IMR-90 (cell line): ENCODE measurements around the gene PGA4. TPM values are rescaled to one million over a fixed set of nuclear protein-coding genes. Genes with fewer than 3 reads are reported as not detected.

Experiments used
- ATAC-seq: fragments of 200-7000 bp; cut with Tn5 transposase; 2 replicates; pipeline ENCODE4 v1.9.1; 2020; ENCODE audit warnings: low read depth, mild to moderate bottlenecking, moderate library complexity
- BruUV-seq: library from RNA; stranded (reverse); fragments of 400-500 nt; replicated peaks from 2 replicates; lab custom pipeline; 2021; lab: Mats Ljungman, UMichigan
- CTCF ChIA-PET: fragments of 300-600 bp; formaldehyde crosslinking; extraction: SDS; loops from one replicate; lab custom pipeline; 2021; ENCODE audit warnings: antibody characterized with exemption; lab: Yijun Ruan, JAX
- POLR2A ChIA-PET: fragments of 300-600 bp; sonication (Branson Sonifier 250); formaldehyde crosslinking; loops from one replicate; lab custom pipeline; 2022; ENCODE audit warnings: antibody characterized with exemption; ENCODE audit not compliant: unreplicated experiment; lab: Charles Lee
- DNase-seq: peaks from one replicate; pipeline ENCODE4 v3.0.0; 2013
- H2AFZ ChIP-seq: replicated peaks from 2 replicates; pipeline ENCODE3; 2013; ENCODE audit warnings: low read length, mild to moderate bottlenecking; ENCODE audit not compliant: poor library complexity
- H2AK5ac ChIP-seq: 2 replicates; pipeline ENCODE4 v1.6.1; 2013; ENCODE audit warnings: low read depth, low read length, inconsistent platforms
- H2AK9ac ChIP-seq: replicated peaks from 2 replicates; pipeline ENCODE3; 2013; ENCODE audit warnings: mild to moderate bottlenecking, low read depth, low read length, moderate library complexity; ENCODE audit not compliant: poor library complexity
- H2BK120ac ChIP-seq: 2 replicates; pipeline ENCODE4 v1.6.1; 2013; ENCODE audit warnings: low read depth, low read length, inconsistent platforms
- H2BK15ac ChIP-seq: 3 replicates; pipeline ENCODE4 v1.6.1; 2013; ENCODE audit warnings: low read depth, low read length, inconsistent platforms
- H2BK20ac ChIP-seq: 2 replicates; pipeline ENCODE4 v1.6.1; 2013; ENCODE audit warnings: low read depth, mild to moderate bottlenecking, inconsistent platforms, low read length, moderate library complexity
- H2BK5ac ChIP-seq: 2 replicates; pipeline ENCODE4 v1.6.1; 2013; ENCODE audit warnings: mild to moderate bottlenecking, low read depth, low read length, inconsistent platforms; ENCODE audit not compliant: poor library complexity, severe bottlenecking
- H3K14ac ChIP-seq: replicated peaks from 2 replicates; pipeline ENCODE4 v1.6.1; 2013; ENCODE audit warnings: low read depth, low read length, inconsistent platforms
- H3K18ac ChIP-seq: 2 replicates; pipeline ENCODE4 v1.6.1; 2013; ENCODE audit warnings: low read depth, low read length, control low read depth
- H3K23ac ChIP-seq: 2 replicates; pipeline ENCODE4 v1.6.1; 2013; ENCODE audit warnings: low read depth, low read length, inconsistent platforms
- H3K27ac ChIP-seq: 2 replicates; pipeline ENCODE4 v1.5.1; 2013; ENCODE audit warnings: mild to moderate bottlenecking, control low read depth, low read length; ENCODE audit not compliant: insufficient read depth
- H3K27me3 ChIP-seq: 2 replicates; pipeline ENCODE4 v1.6.1; 2013; ENCODE audit warnings: low read length; ENCODE audit not compliant: control insufficient read depth, insufficient read depth
- H3K36me3 ChIP-seq: 2 replicates; pipeline ENCODE4 v1.6.1; 2013; ENCODE audit warnings: low read length, mixed read lengths; ENCODE audit not compliant: control insufficient read depth, insufficient read depth
- H3K4ac ChIP-seq: 2 replicates; pipeline ENCODE4 v1.6.1; 2013; ENCODE audit warnings: low read depth, low read length, inconsistent platforms
- H3K4me1 ChIP-seq: 2 replicates; pipeline ENCODE4 v1.6.1; 2013; ENCODE audit warnings: low read length, mixed read lengths; ENCODE audit not compliant: control insufficient read depth, insufficient read depth
- H3K4me2 ChIP-seq: 2 replicates; pipeline ENCODE4 v1.6.1; 2013; ENCODE audit warnings: low read depth, mild to moderate bottlenecking, control low read depth, low read length, moderate library complexity
- H3K4me3 ChIP-seq: 2 replicates; pipeline ENCODE4 v1.5.1; 2013; ENCODE audit warnings: low read depth, mild to moderate bottlenecking, control low read depth, low read length, moderate library complexity; ENCODE audit not compliant: insufficient read depth
- H3K56ac ChIP-seq: 2 replicates; pipeline ENCODE4 v1.6.1; 2013; ENCODE audit warnings: low read length, inconsistent platforms; ENCODE audit not compliant: insufficient read depth; ENCODE audit errors: extremely low read depth
- H3K79me1 ChIP-seq, 2 experiments: 2 replicates each; pipeline ENCODE4 v1.6.1; 2013; ENCODE audit warnings: low read length in 2 of 2, inconsistent platforms in 1 of 2, low read depth in 1 of 2
- H3K9ac ChIP-seq: 2 replicates; pipeline ENCODE4 v1.6.1; 2013; ENCODE audit warnings: low read depth, low read length, control low read depth
- H3K9me1 ChIP-seq: 2 replicates; pipeline ENCODE4 v1.6.1; 2013; ENCODE audit warnings: low read length, inconsistent platforms; ENCODE audit not compliant: insufficient read depth
- H3K9me3 ChIP-seq: 2 replicates; pipeline ENCODE4 v1.6.1; 2013; ENCODE audit warnings: low read length; ENCODE audit not compliant: control insufficient read depth, insufficient read depth
- H4K20me1 ChIP-seq: 2 replicates; pipeline ENCODE4 v1.6.1; 2013; ENCODE audit warnings: low read length, inconsistent platforms; ENCODE audit not compliant: insufficient read depth
- H4K5ac ChIP-seq: 2 replicates; pipeline ENCODE4 v1.6.1; 2013; ENCODE audit warnings: mild to moderate bottlenecking, low read depth, low read length, control low read depth
- H4K8ac ChIP-seq, 2 experiments: 2 replicates each; pipeline ENCODE4 v1.6.1; 2013; ENCODE audit warnings: low read depth in 2 of 2, low read length in 2 of 2, control low read depth in 1 of 2, inconsistent platforms in 1 of 2
- H4K91ac ChIP-seq: 2 replicates; pipeline ENCODE4 v1.6.1; 2013; ENCODE audit warnings: low read depth, low read length, inconsistent platforms; ENCODE audit not compliant: insufficient read depth
- BHLHE40 ChIP-seq: fragments of 150-350 bp; IDR thresholded peaks from 2 replicates; pipeline ENCODE4 v1.6.1; 2016; ENCODE audit warnings: mild to moderate bottlenecking, low read depth, low read length
- CEBPB ChIP-seq: IDR thresholded peaks from 2 replicates; pipeline ENCODE4 v1.6.1; 2012; ENCODE audit warnings: low read depth, low read length, improper control_type of control experiment
- CHD1 ChIP-seq: IDR thresholded peaks from 2 replicates; pipeline ENCODE4 v1.6.1; 2012; ENCODE audit warnings: low read depth, low read length, improper control_type of control experiment
- FOS ChIP-seq: fragments of 150-350 bp; IDR thresholded peaks from 2 replicates; pipeline ENCODE4 v1.6.1; 2016; ENCODE audit warnings: low read depth, low read length
- MAFK ChIP-seq: IDR thresholded peaks from 2 replicates; pipeline ENCODE4 v1.6.1; 2012; ENCODE audit warnings: low read depth, low read length, improper control_type of control experiment
- MAZ ChIP-seq: IDR thresholded peaks from 2 replicates; pipeline ENCODE4 v1.6.1; 2012; ENCODE audit warnings: low read depth, mild to moderate bottlenecking, low read length, improper control_type of control experiment, moderate library complexity, borderline replicate concordance
- MXI1 ChIP-seq: IDR thresholded peaks from 2 replicates; pipeline ENCODE4 v1.6.1; 2012; ENCODE audit warnings: low read depth, mild to moderate bottlenecking, low read length, moderate library complexity, borderline replicate concordance
- NFE2L2 ChIP-seq: fragments of 150-350 bp; IDR thresholded peaks from 2 replicates; pipeline ENCODE4 v1.6.1; 2016; ENCODE audit warnings: low read depth, mild to moderate bottlenecking, low read length
- POLR2A ChIP-seq: IDR thresholded peaks from 2 replicates; pipeline ENCODE4 v1.6.1; 2012; ENCODE audit warnings: mild to moderate bottlenecking, low read depth, low read length
- RAD21 ChIP-seq: IDR thresholded peaks from 2 replicates; pipeline ENCODE4 v1.6.1; 2012; ENCODE audit warnings: low read length, improper control_type of control experiment
- RCOR1 ChIP-seq: IDR thresholded peaks from 2 replicates; pipeline ENCODE4 v1.6.1; 2012; ENCODE audit warnings: mild to moderate bottlenecking, low read length, improper control_type of control experiment; ENCODE audit not compliant: insufficient replicate concordance
- RFX5 ChIP-seq: IDR thresholded peaks from 2 replicates; pipeline ENCODE4 v1.8.0; 2012; ENCODE audit warnings: low read depth, mild to moderate bottlenecking, low read length, moderate library complexity
- SMC3 ChIP-seq: fragments of 150-350 bp; IDR thresholded peaks from 2 replicates; pipeline ENCODE4 v1.6.1; 2016; ENCODE audit warnings: low read depth, mild to moderate bottlenecking, antibody characterized with exemption, low read length, moderate library complexity
- WGBS, 2 experiments: methylation state at CpG; one replicate each; pipeline versions ENCODE4 v1.1.5 to v1.1.7; 2013; ENCODE audit warnings: missing lambda C conversion rate in 2 of 2; ENCODE audit not compliant: insufficient read length in 1 of 2; ENCODE audit errors: extremely low coverage in 2 of 2; 5-methylcytosine and 5-hydroxymethylcytosine counted together
- dilution Hi-C: fragments of 300-500 bp; cut with HindIII; formaldehyde crosslinking; loops from one replicate; pipeline ENCODE4 v1.14.3; 2018; ENCODE audit warnings: low sequenced_read_pairs; ENCODE audit not compliant: unreplicated experiment
- in situ Hi-C: fragments of 300-500 bp; cut with MboI; formaldehyde crosslinking; loops from 3 replicates; pipeline ENCODE4 v1.14.3; 2019; ENCODE audit warnings: low sequenced_read_pairs, inconsistent platforms, mixed read lengths
- intact Hi-C: fragments of 100-400 bp; cut with micrococcal nuclease; formaldehyde crosslinking; loops from 2 replicates; pipeline ENCODE4 v1.10.0; 2022
- polyA plus RNA-seq, 3 experiments: library from polyadenylated mRNA; depleted of rRNA; stranded (reverse); fragments of >200 nt; gene quantifications; 2 replicates each; pipeline ENCODE4 v1.2.3, GENCODE V29; 2012; ENCODE audit warnings: low replicate concordance in 1 of 3
- total RNA-seq: library from RNA; depleted of rRNA; stranded (reverse); fragments of >200 nt; gene quantifications from 2 replicates; pipeline ENCODE4 v1.2.3, GENCODE V29; 2012
- TF ChIP-seq, protein P1 (sequence below): fragments of 150-350 bp; IDR thresholded peaks from 2 replicates; pipeline ENCODE4 v1.6.1; 2017; ENCODE audit warnings: mild to moderate bottlenecking, antibody characterized with exemption, low read length, low read depth

The PGA4 gene
- total and polyA plus RNA-seq, 2 of the 4 experiments (the other 2 are of a cell fraction): not detected

DNA sequence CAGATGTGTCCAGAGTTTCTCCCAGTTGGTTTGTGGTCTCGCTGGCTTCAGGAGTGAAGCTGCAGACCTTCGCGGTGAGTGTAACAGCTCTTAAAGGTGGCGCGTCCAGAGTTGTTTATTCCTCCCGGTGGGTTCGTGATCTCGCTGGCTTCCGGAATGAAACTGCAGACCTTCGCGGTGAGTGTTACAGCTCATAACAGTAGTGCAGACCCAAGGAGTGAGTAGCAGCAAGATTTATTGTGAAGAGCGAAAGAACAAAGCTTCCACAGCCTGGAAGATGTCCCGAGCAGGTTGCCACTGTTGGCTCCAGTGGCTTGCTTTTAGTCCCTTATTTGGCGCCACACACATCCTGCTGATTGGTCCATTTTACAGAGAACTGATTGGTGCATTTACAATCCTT lies 20.7 kb upstream of the PGA4 start:
- no peak overlapping the region for H2AFZ ChIP-seq
- TF ChIP-seq, protein P1, sequence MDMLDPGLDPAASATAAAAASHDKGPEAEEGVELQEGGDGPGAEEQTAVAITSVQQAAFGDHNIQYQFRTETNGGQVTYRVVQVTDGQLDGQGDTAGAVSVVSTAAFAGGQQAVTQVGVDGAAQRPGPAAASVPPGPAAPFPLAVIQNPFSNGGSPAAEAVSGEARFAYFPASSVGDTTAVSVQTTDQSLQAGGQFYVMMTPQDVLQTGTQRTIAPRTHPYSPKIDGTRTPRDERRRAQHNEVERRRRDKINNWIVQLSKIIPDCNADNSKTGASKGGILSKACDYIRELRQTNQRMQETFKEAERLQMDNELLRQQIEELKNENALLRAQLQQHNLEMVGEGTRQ: no peak
- TF ChIP-seq MAZ: no peak
- no peak for TF ChIP-seq MAFK
- TF ChIP-seq SMC3: no peak
- no peak for TF ChIP-seq CHD1
- no peak for TF ChIP-seq CEBPB
- no peak for TF ChIP-seq RFX5
- TF ChIP-seq POLR2A: no peak
- TF ChIP-seq MXI1: no peak
- no peak for TF ChIP-seq NFE2L2
- TF ChIP-seq BHLHE40: no peak
- no peak for TF ChIP-seq RCOR1
- no peak for TF ChIP-seq FOS
- TF ChIP-seq RAD21: no peak
- no peak overlapping the region for H2BK120ac ChIP-seq
- CTCF ChIA-PET: no interaction called here
- H4K5ac ChIP-seq: no peak overlapping the region
- H4K20me1 ChIP-seq: no peaks in the 10 kb centered on the region
- H4K8ac ChIP-seq: no peak overlapping the region
- peaks cover 19% of the 10 kb centered on the region; the same call in 1 of the 2 replicates for H3K27me3 ChIP-seq
- no peak overlapping the region for H3K23ac ChIP-seq
- H3K14ac ChIP-seq: no peak overlapping the region
- H3K9me3 ChIP-seq: peaks cover 8% of the 10 kb centered on the region
- H2BK20ac ChIP-seq: no peak overlapping the region
- no peak overlapping the region for H2BK15ac ChIP-seq
- no peak overlapping the region for H3K18ac ChIP-seq
- no peak overlapping the region for H4K91ac ChIP-seq
- H2AK5ac ChIP-seq: no peak overlapping the region
- BruUV-seq: no TSS peak
- H3K4ac ChIP-seq: no peak overlapping the region
- WGBS, 2 experiments: 86% methylated on average over 6 of the region's 14 CpGs; no CpG with 5 or more reads in 1 of the 2 experiments
- H3K79me1 ChIP-seq: no peaks in the 10 kb centered on the region
- DNase-seq: no peak
- H3K36me3 ChIP-seq: no peaks in the 10 kb centered on the region
- intact Hi-C loops: no loop called here
- no peaks in the 10 kb centered on the region for H3K9me1 ChIP-seq
- H3K4me1 ChIP-seq: no peaks in the 10 kb centered on the region
- H3K9ac ChIP-seq: no peak overlapping the region
- H3K4me3 ChIP-seq: no peak overlapping the region
- H2BK5ac ChIP-seq: no peak overlapping the region
- no peak for ATAC-seq
- no peak overlapping the region for H3K27ac ChIP-seq
- POLR2A ChIA-PET: no interaction called here
- H3K56ac ChIP-seq: no peak overlapping the region
- in situ Hi-C loops: no loop called here
- dilution Hi-C loops: no loop called here
- H2AK9ac ChIP-seq: no peak overlapping the region
- H3K4me2 ChIP-seq: no peak overlapping the region
